GM19043 (cell line): ENCODE data around the gene EPYC.

Experiments used
- ATAC-seq: cut with Tn5 transposase; IDR thresholded peaks from one replicate; pipeline ENCODE4 v1.9.1; 2021; ENCODE audit warnings: low read depth; ENCODE audit not compliant: unreplicated experiment

The EPYC gene, protein sequence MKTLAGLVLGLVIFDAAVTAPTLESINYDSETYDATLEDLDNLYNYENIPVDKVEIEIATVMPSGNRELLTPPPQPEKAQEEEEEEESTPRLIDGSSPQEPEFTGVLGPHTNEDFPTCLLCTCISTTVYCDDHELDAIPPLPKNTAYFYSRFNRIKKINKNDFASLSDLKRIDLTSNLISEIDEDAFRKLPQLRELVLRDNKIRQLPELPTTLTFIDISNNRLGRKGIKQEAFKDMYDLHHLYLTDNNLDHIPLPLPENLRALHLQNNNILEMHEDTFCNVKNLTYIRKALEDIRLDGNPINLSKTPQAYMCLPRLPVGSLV

DNA sequence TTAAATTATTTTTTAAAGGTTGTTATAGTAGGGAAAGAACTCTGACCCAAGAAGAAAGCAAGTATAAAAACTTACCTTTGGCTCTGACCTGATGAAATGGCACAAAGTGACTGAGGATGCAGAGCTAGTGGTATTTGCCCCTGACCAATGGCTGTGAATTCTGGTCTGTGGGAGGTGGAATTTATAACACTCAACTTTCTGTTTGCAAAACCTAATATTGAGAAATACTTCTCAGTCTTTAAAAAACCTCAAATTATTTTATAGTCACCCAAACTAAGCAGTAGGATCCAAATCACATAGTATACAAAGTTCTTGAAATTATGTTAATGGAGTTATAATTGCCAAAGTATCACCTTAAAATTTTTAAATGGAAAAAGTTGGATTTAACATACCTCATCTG is at the start of gene EPYC:
Gene EPYC (minus strand): TSS at position 101 of the 400 bp plus-strand sequence. CDS start 2,407 bp downstream, outside the sequence.
- ATAC-seq: no peak

DNA sequence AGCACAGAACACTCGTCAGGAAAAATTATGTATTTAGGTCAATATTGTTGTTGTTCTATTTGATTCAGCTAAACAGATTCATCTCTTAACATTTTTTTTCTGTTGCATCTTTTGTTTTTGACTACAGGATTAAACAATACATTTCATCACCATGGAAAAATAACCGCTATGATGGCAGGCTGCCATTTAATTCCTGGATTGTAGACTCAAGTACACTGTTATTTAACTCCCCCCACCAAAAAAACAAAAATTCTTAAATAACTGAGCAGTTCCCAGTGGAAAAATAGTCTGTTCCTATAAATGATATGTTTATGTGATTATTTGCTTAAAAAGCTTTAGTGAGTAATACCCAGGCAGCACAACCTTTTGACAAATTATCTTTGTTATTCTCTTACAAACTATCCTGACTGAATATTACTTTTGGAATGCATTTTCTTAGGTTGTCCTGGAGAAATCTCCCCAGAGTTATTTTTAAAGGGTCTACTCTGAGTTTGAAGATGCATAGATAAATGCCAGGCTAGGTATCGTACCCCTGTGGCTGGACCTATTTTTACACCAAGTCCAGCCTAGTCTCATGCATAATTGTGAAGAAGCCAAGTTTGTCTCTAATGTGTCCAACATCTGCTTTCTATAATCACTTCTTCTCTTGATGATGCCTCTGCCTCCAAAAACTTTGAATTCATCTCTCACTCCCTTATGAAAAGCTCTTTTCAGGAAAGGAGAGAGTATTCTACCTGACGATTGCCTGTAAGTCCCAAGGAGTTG is 49.4 kb upstream of the EPYC start:
- ATAC-seq: no peak

DNA sequence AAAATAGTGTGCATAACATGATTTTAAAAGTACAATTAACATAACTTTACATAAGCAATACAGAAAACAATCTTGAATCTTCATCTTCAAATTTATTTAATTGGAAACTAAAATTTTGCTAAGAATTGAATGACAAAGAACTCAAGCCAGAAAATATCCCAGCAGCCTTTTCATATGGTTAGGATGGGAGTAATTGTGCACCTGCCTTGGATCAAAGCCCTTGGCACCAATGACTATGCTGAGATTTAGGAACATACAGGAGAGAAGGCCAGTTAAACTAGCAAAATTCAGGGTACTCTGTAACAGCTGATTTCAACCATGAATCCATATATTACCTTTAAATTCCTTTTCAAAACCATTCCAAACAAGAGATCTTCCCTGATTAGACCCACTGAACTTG is 47.3 kb upstream of the EPYC start:
- ATAC-seq: no peak

DNA sequence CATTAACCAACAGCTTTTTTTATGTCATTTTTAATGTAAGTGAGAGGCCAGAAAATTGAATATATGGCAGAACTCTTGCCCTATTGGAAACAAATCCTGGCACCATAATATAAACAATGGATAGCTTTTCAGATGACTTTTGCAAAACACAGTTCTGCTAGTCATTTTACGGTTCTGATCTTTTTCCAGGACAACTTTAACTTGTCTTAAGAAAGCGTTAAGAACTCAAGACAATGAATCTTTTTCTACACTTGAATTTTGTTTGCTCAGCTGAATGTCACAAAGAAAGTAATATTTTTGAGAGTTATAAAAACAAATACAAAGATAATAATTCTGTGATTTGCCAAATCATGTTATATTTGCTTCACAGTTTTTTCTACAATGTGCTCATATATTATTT is 39.8 kb upstream of the EPYC start:
- ATAC-seq: no peak

DNA sequence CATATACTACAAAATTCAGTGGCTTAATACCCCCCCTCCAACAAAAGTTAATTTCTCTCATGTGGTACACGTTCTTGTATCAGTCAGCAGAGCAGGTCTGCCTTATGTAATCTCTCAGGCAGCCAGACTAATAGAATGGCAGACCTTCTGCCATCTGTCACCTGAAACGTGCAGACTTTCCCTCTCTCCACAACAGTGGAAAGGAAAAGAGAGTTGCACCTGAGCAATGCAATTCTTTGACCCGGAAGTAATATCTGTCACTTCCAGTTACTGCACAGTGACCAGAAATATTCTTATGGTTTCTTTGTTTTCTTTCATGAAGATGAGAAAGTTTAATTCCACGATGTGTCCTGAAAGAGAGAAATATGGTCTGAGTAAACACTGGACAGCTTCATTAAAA is 38.6 kb upstream of the EPYC start:
- no peak for ATAC-seq

DNA sequence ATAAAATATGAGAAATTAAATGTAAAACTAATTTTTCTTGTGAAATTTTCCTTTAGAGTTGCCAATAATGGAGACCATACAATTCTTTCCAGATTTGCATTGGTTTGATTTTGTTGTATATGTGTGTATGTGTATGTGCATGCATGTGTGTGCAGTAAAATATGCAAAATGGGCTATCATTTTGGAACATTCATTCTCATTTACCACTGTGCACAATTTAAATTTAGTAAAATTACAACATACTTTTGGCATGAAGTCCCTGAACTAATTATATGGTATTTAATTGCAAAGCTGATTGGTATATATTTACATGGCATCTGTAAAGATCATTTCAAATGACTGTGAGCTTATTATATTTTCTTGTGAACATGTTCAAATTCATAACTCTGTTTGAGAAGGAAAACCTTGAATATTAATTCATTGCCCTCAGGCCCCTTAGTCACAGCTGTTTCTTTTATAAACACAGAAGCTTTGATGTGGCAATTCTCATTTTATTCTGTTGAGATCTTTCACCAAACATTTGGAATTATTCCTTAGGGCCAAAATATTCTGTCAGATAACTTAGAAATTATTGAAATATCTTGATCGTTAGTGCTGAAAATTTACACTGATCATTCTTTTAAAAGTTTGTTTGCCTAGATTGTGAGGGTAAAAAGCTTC is 35.5 kb upstream of the EPYC start:
- no peak for ATAC-seq

DNA sequence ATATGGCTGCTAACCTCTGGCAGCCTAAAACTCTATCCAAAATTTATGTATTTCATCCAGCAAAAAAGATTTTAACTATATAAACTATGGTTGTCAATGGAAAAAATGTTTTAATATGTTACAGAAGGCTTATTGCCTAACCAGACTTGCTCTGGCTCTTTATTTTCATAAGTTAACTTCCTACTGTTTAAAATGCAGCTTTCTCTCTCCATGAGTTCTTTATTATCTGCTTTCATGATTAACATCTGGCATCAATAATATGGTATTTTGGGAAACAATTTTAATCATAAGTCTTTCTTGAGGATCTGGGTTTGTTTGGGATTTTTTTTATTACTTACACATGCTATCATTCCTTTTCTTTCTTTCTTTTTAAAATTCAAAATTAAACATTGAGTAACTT is 32.5 kb upstream of the EPYC start:
- no peak for ATAC-seq

DNA sequence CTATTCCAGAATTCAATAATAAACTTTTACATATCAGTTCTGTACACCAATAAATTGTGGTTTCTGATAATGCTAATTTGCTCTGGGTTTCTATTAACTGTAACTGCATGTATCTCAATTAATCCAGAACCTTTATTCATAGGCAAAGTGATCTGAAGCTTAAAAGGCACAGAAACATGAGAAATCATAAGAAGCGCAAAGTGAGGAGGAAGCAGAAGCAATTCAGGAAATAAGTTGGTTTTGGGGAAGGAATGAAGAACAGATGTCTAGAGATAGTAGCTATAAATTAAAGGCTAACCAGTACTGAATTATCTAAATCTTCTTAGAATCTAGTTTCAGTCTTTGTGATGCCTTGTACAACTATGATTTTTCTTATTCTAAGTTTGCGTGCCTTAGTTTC is 28.5 kb upstream of the EPYC start:
- no peak for ATAC-seq

DNA sequence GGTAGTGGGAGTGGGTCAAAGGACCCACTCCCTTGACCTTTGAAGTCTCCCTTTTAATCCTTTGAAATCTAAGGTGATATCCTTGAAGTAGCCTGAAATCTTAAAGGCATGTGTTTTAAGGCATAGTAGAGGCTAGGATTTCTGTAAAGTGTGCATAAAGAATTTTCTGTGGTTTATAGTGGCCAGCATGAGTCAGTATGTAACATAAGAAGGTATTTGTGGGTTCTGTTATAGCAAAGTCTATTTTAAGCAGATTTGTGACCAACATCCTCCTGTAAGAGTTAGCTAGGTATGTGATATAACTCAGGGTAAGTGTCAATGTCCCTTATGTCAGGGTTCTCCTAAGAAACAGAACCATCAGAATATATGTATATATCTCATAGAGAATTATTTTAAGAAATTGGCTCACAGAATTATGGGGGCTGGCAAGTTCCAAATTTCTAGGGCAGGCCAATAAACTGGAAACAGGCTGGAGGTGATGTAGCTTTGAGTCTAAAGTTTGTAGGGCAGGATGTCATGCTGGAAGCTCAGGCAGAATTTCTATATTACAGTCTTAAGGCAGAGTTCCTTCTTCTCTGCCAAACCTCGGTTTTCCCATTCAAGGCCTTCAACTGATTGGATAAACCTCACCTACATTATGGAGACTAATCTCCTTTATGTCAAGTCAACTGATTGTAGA is 18.7 kb upstream of the EPYC start:
- ATAC-seq: no peak

DNA sequence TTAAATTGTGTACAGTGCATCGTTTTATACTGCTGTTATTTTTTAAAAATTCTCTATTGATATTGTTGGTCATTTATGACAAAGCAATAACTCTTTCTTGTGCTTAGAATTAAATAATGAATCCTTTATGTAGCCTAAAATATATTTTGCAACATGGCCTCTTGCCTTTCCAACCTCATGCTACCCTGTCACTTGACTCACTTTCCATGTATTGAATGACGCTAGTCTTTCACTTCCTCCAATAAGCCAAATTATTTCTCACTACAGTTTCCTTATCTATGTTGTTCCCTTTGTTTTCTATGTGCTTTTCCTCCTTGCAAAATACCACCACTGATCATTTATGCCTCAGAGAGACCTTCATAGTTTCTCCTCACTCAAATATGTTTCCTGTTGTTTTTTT is 16.3 kb upstream of the EPYC start:
- ATAC-seq: no peak

DNA sequence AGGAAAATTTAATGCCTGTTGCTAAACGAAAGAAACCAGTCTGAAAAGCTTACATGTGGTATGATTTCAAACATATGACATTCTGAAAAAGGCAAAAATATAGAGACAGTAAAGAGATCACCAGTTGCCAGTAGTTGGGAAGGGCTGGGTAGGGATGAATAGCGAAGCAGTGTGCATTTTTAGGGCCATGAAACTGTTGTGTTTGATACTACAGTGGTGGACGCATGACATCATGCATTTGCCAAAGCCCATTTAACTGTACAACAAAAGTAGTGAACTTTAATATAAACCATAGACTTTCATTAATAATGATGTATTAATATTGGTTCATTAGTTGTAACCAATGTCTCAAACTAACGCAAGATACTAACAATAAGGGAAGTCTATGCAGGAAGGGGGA is 14.7 kb upstream of the EPYC start:
- no peak for ATAC-seq

DNA sequence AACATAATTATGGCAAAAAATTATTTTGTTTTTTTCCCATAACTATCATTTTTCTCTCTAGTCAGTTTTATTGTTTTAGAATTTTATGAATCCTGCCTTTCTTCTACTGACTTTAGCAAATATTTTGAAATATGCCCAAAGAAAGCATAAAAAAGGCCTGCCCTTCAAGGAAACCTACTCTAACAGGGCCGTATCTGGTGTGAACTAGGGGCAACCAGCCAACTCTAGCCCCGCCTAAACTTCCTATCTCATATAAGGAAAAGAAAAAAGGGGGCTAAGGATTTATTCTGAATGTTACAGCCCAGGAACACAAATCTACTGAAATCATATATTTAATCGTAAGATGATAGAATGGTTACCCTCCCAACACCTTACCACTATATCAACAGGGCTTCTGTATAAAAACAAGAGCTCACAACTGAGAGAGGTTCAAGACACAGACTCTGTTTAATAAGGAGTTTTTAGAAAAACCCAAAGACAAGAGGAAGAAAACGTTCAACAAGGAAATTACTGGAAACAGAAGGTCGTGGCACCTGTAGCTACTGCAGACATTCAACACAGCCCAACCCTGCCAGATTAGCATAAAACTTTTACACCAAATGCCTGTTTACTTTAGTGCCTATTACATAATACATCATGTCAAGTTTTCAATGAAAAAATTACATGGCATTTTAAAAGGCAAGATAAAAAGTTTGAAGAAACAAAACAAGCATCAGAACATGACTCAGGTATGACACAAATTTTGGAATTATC is 12.9 kb upstream of the EPYC start:
- ATAC-seq: no peak

DNA sequence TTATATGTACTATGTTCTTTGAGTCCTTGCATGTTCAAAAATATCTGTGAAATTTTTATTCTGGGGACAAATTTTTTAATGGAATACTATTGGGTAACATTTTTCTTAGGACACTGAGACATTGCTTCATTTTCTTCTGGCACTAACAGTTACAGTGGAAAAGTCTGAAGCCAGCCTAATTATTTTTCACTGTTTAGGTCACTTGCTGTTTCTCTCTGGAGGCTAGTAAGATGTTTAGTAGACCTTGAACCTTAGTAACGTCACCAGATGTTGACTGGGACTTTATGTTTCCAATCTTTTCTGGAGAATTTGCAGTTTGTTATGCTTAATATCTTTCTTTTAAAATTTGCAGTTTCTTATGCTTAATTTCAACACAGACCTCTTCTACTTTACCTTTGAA is 12.3 kb upstream of the EPYC start:
- no peak for ATAC-seq

DNA sequence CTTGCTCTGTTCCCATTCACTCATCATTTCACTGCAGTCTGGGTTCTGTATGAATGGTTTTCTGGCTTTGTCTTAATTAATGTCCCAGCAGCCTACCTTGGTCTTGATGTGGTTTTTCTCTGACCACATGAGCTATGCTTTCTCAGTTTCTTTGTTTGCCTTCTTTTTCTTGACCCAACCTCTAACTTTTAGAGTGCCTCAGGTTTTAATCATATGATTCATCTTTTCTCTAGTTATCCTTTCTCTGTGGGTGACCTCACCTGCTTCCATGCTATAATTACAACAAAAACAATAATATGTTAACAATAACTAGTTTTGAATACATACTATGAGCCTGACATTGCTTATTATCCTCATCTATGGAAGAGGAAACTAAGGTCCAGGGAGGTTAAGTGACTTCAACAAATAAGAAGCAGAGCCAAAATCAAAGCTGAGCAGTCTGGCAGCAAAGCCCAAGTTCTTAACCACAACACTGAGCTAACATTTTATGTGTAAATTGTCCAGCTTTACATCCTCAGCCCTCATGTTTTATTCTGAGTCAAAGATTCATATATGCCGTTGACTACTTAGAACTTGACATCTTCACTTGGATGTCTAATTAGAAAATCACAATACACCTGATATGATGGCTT is 4.7 kb upstream of the EPYC start:
- ATAC-seq: peak; percentile 92

DNA sequence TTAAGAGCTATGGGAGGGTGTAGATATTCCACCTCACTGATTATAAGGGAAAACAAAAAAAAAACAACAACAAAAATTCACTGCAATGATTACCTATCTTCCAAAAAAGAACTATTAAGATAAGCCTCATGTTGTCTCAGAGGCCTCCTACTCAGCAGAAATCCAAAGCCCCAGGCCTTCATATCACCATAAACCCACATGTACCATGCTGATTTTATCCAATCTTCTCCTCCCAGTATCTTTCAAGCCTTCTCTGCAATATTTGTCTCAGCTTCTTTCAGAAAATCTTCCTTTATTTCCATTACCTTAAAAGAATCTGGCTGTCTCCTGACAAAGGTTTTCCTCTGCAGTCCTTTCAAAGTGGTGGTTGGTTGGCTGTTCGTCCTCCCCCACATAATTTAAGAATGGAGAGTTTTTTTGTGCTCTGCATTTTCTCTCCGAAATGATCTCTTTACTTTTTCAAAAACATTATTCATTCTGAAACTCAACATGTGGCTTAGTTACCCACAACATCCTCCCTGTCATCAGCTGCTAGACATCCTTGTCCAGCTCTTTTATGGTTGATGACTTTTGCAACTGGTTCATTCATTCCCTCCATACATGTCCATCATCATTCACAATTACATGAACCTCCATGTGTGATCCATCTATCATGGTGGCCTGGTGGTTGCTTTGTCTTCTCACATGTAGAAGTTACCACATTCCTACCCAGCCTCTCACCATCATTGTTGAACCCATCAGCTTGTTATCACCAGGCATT is 2.9 kb upstream of the EPYC start:
- ATAC-seq: peak; percentile 62

DNA sequence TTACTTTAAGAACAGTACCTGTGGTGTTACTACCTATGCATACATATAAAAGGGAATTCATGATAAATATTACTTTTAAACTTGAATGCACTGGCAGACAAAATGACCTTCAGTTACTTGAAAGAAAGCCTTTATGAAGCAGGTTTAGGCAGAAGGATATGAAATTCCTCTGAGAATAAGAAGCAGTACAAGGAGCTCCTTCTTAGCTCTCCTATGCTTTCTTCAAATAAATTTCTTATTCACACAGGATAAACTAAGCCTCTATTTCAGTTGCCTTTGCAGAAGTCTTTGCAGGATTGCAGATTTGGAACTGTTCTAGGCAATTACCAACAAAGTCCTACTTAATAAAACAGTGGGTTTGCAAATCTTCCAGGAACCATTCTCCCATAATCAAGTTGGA is 1.0 kb downstream of the EPYC start:
- no peak for ATAC-seq

DNA sequence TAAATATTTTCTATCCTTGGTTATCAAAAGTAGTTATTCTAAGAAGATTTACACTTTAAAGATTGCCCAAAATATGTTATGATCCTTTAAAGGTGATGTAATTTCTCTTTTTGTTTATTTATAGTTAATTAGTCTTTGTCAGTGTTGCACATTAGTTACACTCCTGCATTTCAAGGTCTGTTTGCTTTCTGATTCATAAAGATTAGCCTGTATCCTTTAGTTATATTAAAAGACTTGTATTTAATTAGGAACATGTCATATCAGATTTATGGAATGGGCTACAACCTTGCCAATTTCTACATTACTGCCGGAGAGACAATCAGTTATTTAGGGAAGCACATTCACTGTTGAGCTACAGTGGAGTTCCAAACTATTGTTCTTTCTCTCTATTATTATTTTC is 3.5 kb downstream of the EPYC start:
- no peak for ATAC-seq

DNA sequence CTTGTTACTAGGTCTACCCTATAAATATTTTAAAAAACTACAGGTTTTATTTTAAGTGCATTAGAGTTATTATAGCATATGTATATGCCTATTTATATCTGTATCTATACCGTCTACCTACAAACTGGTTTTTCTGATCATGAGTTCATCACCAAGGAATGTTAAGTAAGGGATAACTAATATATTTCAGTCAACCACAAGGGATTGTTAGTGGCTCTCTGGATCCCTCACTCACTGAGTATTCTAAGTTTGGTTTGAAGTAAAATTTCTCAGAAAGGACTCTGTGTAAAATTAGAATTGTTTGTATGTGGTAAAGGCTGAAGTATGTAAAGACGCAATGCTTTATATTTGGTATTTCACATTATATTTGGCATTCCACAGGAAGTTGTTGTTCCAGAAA is 4.8 kb downstream of the EPYC start:
- ATAC-seq: no peak

DNA sequence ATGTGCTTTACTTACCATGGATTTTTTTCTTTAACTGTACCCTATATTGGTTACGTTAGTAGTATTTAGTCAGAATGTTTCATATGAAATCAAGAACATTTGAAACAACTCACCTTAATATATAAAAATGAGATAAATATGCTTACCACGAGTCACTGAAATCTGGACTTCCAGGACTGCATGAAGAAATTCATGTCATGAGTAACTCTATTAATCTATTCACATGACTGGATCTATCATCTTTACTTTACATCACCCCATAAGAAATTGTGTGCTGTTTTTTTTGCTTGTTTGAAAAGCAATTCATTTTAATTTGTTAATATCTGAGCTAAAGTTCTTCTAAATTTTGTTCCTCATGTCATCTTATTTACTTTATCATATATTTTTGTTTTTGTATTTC is 5.2 kb downstream of the EPYC start:
- ATAC-seq: no peak
